IMR-90 (cell line): ENCODE measurements around the gene NKIRAS1. TPM values are rescaled to one million over a fixed set of nuclear protein-coding genes. Genes with fewer than 3 reads are reported as not detected.

ENCODE experiments used
- ATAC-seq: fragments of 200-7000 bp; cut with Tn5 transposase; 2 replicates; pipeline ENCODE4 v1.9.1; 2020; ENCODE audit warnings: low read depth, mild to moderate bottlenecking, moderate library complexity
- BruUV-seq: library from RNA; stranded (reverse); fragments of 400-500 nt; replicated peaks from 2 replicates; lab custom pipeline; 2021; lab: Mats Ljungman, UMichigan
- CTCF ChIA-PET: fragments of 300-600 bp; formaldehyde crosslinking; extraction: SDS; loops from one replicate; lab custom pipeline; 2021; ENCODE audit warnings: antibody characterized with exemption; lab: Yijun Ruan, JAX
- POLR2A ChIA-PET: fragments of 300-600 bp; sonication (Branson Sonifier 250); formaldehyde crosslinking; loops from one replicate; lab custom pipeline; 2022; ENCODE audit warnings: antibody characterized with exemption; ENCODE audit not compliant: unreplicated experiment; lab: Charles Lee
- DNase-seq: peaks from one replicate; pipeline ENCODE4 v3.0.0; 2013
- H2AFZ ChIP-seq: replicated peaks from 2 replicates; pipeline ENCODE3; 2013; ENCODE audit warnings: low read length, mild to moderate bottlenecking; ENCODE audit not compliant: poor library complexity
- H2AK5ac ChIP-seq: 2 replicates; pipeline ENCODE4 v1.6.1; 2013; ENCODE audit warnings: low read depth, low read length, inconsistent platforms
- H2AK9ac ChIP-seq: replicated peaks from 2 replicates; pipeline ENCODE3; 2013; ENCODE audit warnings: mild to moderate bottlenecking, low read depth, low read length, moderate library complexity; ENCODE audit not compliant: poor library complexity
- H2BK120ac ChIP-seq: 2 replicates; pipeline ENCODE4 v1.6.1; 2013; ENCODE audit warnings: low read depth, low read length, inconsistent platforms
- H2BK15ac ChIP-seq: 3 replicates; pipeline ENCODE4 v1.6.1; 2013; ENCODE audit warnings: low read depth, low read length, inconsistent platforms
- H2BK20ac ChIP-seq: 2 replicates; pipeline ENCODE4 v1.6.1; 2013; ENCODE audit warnings: low read depth, mild to moderate bottlenecking, inconsistent platforms, low read length, moderate library complexity
- H2BK5ac ChIP-seq: 2 replicates; pipeline ENCODE4 v1.6.1; 2013; ENCODE audit warnings: mild to moderate bottlenecking, low read depth, low read length, inconsistent platforms; ENCODE audit not compliant: poor library complexity, severe bottlenecking
- H3K14ac ChIP-seq: replicated peaks from 2 replicates; pipeline ENCODE4 v1.6.1; 2013; ENCODE audit warnings: low read depth, low read length, inconsistent platforms
- H3K18ac ChIP-seq: 2 replicates; pipeline ENCODE4 v1.6.1; 2013; ENCODE audit warnings: low read depth, low read length, control low read depth
- H3K23ac ChIP-seq: 2 replicates; pipeline ENCODE4 v1.6.1; 2013; ENCODE audit warnings: low read depth, low read length, inconsistent platforms
- H3K27ac ChIP-seq: 2 replicates; pipeline ENCODE4 v1.5.1; 2013; ENCODE audit warnings: mild to moderate bottlenecking, control low read depth, low read length; ENCODE audit not compliant: insufficient read depth
- H3K27me3 ChIP-seq: 2 replicates; pipeline ENCODE4 v1.6.1; 2013; ENCODE audit warnings: low read length; ENCODE audit not compliant: control insufficient read depth, insufficient read depth
- H3K36me3 ChIP-seq: 2 replicates; pipeline ENCODE4 v1.6.1; 2013; ENCODE audit warnings: low read length, mixed read lengths; ENCODE audit not compliant: control insufficient read depth, insufficient read depth
- H3K4ac ChIP-seq: 2 replicates; pipeline ENCODE4 v1.6.1; 2013; ENCODE audit warnings: low read depth, low read length, inconsistent platforms
- H3K4me1 ChIP-seq: 2 replicates; pipeline ENCODE4 v1.6.1; 2013; ENCODE audit warnings: low read length, mixed read lengths; ENCODE audit not compliant: control insufficient read depth, insufficient read depth
- H3K4me2 ChIP-seq: 2 replicates; pipeline ENCODE4 v1.6.1; 2013; ENCODE audit warnings: low read depth, mild to moderate bottlenecking, control low read depth, low read length, moderate library complexity
- H3K4me3 ChIP-seq: 2 replicates; pipeline ENCODE4 v1.5.1; 2013; ENCODE audit warnings: low read depth, mild to moderate bottlenecking, control low read depth, low read length, moderate library complexity; ENCODE audit not compliant: insufficient read depth
- H3K56ac ChIP-seq: 2 replicates; pipeline ENCODE4 v1.6.1; 2013; ENCODE audit warnings: low read length, inconsistent platforms; ENCODE audit not compliant: insufficient read depth; ENCODE audit errors: extremely low read depth
- H3K79me1 ChIP-seq, 2 experiments: 2 replicates each; pipeline ENCODE4 v1.6.1; 2013; ENCODE audit warnings: low read length in 2 of 2, inconsistent platforms in 1 of 2, low read depth in 1 of 2
- H3K9ac ChIP-seq: 2 replicates; pipeline ENCODE4 v1.6.1; 2013; ENCODE audit warnings: low read depth, low read length, control low read depth
- H3K9me1 ChIP-seq: 2 replicates; pipeline ENCODE4 v1.6.1; 2013; ENCODE audit warnings: low read length, inconsistent platforms; ENCODE audit not compliant: insufficient read depth
- H3K9me3 ChIP-seq: 2 replicates; pipeline ENCODE4 v1.6.1; 2013; ENCODE audit warnings: low read length; ENCODE audit not compliant: control insufficient read depth, insufficient read depth
- H4K20me1 ChIP-seq: 2 replicates; pipeline ENCODE4 v1.6.1; 2013; ENCODE audit warnings: low read length, inconsistent platforms; ENCODE audit not compliant: insufficient read depth
- H4K5ac ChIP-seq: 2 replicates; pipeline ENCODE4 v1.6.1; 2013; ENCODE audit warnings: mild to moderate bottlenecking, low read depth, low read length, control low read depth
- H4K8ac ChIP-seq, 2 experiments: 2 replicates each; pipeline ENCODE4 v1.6.1; 2013; ENCODE audit warnings: low read depth in 2 of 2, low read length in 2 of 2, control low read depth in 1 of 2, inconsistent platforms in 1 of 2
- H4K91ac ChIP-seq: 2 replicates; pipeline ENCODE4 v1.6.1; 2013; ENCODE audit warnings: low read depth, low read length, inconsistent platforms; ENCODE audit not compliant: insufficient read depth
- BHLHE40 ChIP-seq: fragments of 150-350 bp; IDR thresholded peaks from 2 replicates; pipeline ENCODE4 v1.6.1; 2016; ENCODE audit warnings: mild to moderate bottlenecking, low read depth, low read length
- CEBPB ChIP-seq: IDR thresholded peaks from 2 replicates; pipeline ENCODE4 v1.6.1; 2012; ENCODE audit warnings: low read depth, low read length, improper control_type of control experiment
- FOS ChIP-seq: fragments of 150-350 bp; IDR thresholded peaks from 2 replicates; pipeline ENCODE4 v1.6.1; 2016; ENCODE audit warnings: low read depth, low read length
- MAFK ChIP-seq: IDR thresholded peaks from 2 replicates; pipeline ENCODE4 v1.6.1; 2012; ENCODE audit warnings: low read depth, low read length, improper control_type of control experiment
- MAZ ChIP-seq: IDR thresholded peaks from 2 replicates; pipeline ENCODE4 v1.6.1; 2012; ENCODE audit warnings: low read depth, mild to moderate bottlenecking, low read length, improper control_type of control experiment, moderate library complexity, borderline replicate concordance
- MXI1 ChIP-seq: IDR thresholded peaks from 2 replicates; pipeline ENCODE4 v1.6.1; 2012; ENCODE audit warnings: low read depth, mild to moderate bottlenecking, low read length, moderate library complexity, borderline replicate concordance
- POLR2A ChIP-seq: IDR thresholded peaks from 2 replicates; pipeline ENCODE4 v1.6.1; 2012; ENCODE audit warnings: mild to moderate bottlenecking, low read depth, low read length
- RAD21 ChIP-seq: IDR thresholded peaks from 2 replicates; pipeline ENCODE4 v1.6.1; 2012; ENCODE audit warnings: low read length, improper control_type of control experiment
- USF2 ChIP-seq: fragments of 150-350 bp; IDR thresholded peaks from 2 replicates; pipeline ENCODE4 v1.6.1; 2017; ENCODE audit warnings: mild to moderate bottlenecking, antibody characterized with exemption, low read length, low read depth
- WGBS, 2 experiments: methylation state at CpG; one replicate each; pipeline versions ENCODE4 v1.1.5 to v1.1.7; 2013; ENCODE audit warnings: missing lambda C conversion rate in 2 of 2; ENCODE audit not compliant: insufficient read length in 1 of 2; ENCODE audit errors: extremely low coverage in 2 of 2; 5-methylcytosine and 5-hydroxymethylcytosine counted together
- dilution Hi-C: fragments of 300-500 bp; cut with HindIII; formaldehyde crosslinking; loops from one replicate; pipeline ENCODE4 v1.14.3; 2018; ENCODE audit warnings: low sequenced_read_pairs; ENCODE audit not compliant: unreplicated experiment
- in situ Hi-C: fragments of 300-500 bp; cut with MboI; formaldehyde crosslinking; loops from 3 replicates; pipeline ENCODE4 v1.14.3; 2019; ENCODE audit warnings: low sequenced_read_pairs, inconsistent platforms, mixed read lengths
- intact Hi-C: fragments of 100-400 bp; cut with micrococcal nuclease; formaldehyde crosslinking; loops from 2 replicates; pipeline ENCODE4 v1.10.0; 2022
- polyA plus RNA-seq, 3 experiments: library from polyadenylated mRNA; depleted of rRNA; stranded (reverse); fragments of >200 nt; gene quantifications; 2 replicates each; pipeline ENCODE4 v1.2.3, GENCODE V29; 2012; ENCODE audit warnings: low replicate concordance in 1 of 3
- total RNA-seq: library from RNA; depleted of rRNA; stranded (reverse); fragments of >200 nt; gene quantifications from 2 replicates; pipeline ENCODE4 v1.2.3, GENCODE V29; 2012

Gene NKIRAS1
- total and polyA plus RNA-seq, 2 of the 4 experiments (the other 2 are of a cell fraction), result 6.1 to 6.8 TPM

DNA sequence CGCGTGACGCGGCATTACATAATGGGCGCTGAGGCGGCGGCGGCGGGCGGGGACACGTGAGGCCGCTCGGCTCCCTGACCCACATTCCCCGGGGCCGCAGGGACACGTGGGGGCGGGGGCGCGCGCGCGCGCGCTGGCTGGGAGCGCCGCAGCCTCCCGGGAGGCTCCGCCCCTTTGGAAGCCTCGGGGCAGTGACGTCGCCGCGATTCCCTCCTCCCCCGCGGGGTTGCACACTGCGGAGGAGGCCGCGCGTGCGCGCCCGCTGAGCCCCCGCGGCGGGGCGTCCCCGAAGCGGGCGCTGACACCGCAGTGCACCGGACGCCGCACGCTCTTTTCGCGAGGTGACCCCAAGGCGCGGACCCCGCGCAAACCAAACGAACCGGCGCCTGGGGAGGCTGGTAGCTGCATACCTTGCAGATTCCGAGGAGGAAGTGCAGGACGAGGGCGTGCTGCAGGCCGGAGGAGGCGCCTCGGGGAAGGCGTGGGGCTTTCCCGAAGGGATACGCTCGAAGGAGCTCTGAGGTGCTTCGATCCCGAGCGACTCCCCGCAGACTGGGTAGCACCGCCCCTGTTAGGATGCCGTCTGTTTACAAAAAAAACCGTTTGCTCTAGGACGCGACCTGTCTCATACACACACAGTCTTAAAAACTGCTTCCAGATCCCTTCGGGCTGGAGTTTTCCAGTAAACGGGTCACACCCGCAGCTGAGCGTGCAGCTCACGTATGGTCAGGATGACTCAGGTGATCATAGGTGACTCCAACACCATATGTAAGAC, 29.3 kb upstream of the NKIRAS1 start:
- Histone ChIP-seq H3K9me3 (no peaks in the 10 kb centered on the region), H2BK5ac (peak overlapping the region; percentile 67), H4K91ac (peak overlapping the region; percentile 54), H3K4me3 (peak overlapping the region; percentile 88), H3K4ac (peak overlapping the region; percentile 65), H3K14ac (peak overlapping the region; percentile 55), H3K4me2 (peak overlapping the region; percentile 90), H2AK5ac (peak overlapping the region; percentile 37; the same call in 1 of the 2 replicates), H2BK15ac (peak overlapping the region; percentile 29; the same call in 1 of the 3 replicates), H3K9ac (peak overlapping the region; percentile 56), H2BK20ac (0 out of 2 replicates have a peak overlapping the region, but pooled peaks have one; percentile 16), H3K18ac (no peak overlapping the region), H3K79me1 (peaks cover 16 to 43% of the 10 kb centered on the region in 2 experiments), H3K9me1 (peaks cover 3% of the 10 kb centered on the region; the same call in 1 of the 2 replicates), H3K4me1 (peaks cover 13% of the 10 kb centered on the region), H3K27me3 (no peaks in the 10 kb centered on the region), H4K5ac (no peak overlapping the region), H3K27ac (peak overlapping the region; percentile 61), H4K20me1 (peaks cover 44% of the 10 kb centered on the region), H2AFZ (peak overlapping the region; percentile 97), H3K36me3 (no peaks in the 10 kb centered on the region; the same call in 1 of the 2 replicates), H3K23ac (peak overlapping the region; percentile 48; the same call in 1 of the 2 replicates), H2BK120ac (peak overlapping the region; percentile 68), H3K56ac (peak overlapping the region; percentile 70), H4K8ac (peak overlapping the region; percentile 43 to 54; a peak in 2 of 4 replicates), H2AK9ac (peak overlapping the region; percentile 84)
- BruUV-seq, result no TSS peak
- ChIA-PET CTCF (interaction anchor here (0.6 kb wide), 2 partner anchors 23 to 373 kb away, joined by 3 to 4 read pairs; no protein-coding TSS in a partner anchor), POLR2A (interaction anchor here (0.6 to 1.0 kb wide), 3 partner anchors 23 to 221 kb away, joined by 3 to 5 read pairs (median 3); partner anchors contain the start of genes NKIRAS1 and RPL15)
- DNase-seq, result peak; percentile 93
- dilution Hi-C loops (no loop called here), in situ Hi-C loops (no loop called here), intact Hi-C loops (loop anchor here (1.0 to 10.0 kb wide), 2 partner anchors 29 to 661 kb away; partner anchors contain the start of gene RPL15)
- TF ChIP-seq MXI1, result peak; percentile 10; the same call in 1 of the 2 replicates
- 0 out of 2 replicates have a peak, but pooled peaks have one; percentile 9 for TF ChIP-seq MAFK
- peak; percentile 61 for TF ChIP-seq CEBPB
- TF ChIP-seq BHLHE40, result peak; percentile 96
- TF ChIP-seq USF2, result peak; percentile 96
- TF ChIP-seq MAZ, result peak; percentile 97
- TF ChIP-seq POLR2A, result peak; percentile 60
- no peak for TF ChIP-seq RAD21
- no peak for TF ChIP-seq FOS
- 0% methylated on average over 36 of the region's 87 CpGs; no CpG with 5 or more reads in 1 of the 2 experiments for WGBS, 2 experiments
- peak; percentile 84 for ATAC-seq
